IPS-15b (cell line): ENCODE results near the gene MAP3K7.

Source experiments
- H3K27me3 ChIP-seq: one replicate; pipeline ENCODE4 v1.6.1; 2013; ENCODE audit warnings: low read length; ENCODE audit not compliant: control insufficient read depth, insufficient read depth
- H3K36me3 ChIP-seq: one replicate; pipeline ENCODE4 v1.6.1; 2013; ENCODE audit warnings: low read length; ENCODE audit not compliant: control insufficient read depth, insufficient read depth
- H3K4me1 ChIP-seq: one replicate; pipeline ENCODE4 v1.6.1; 2013; ENCODE audit warnings: mild to moderate bottlenecking, low read length; ENCODE audit not compliant: control insufficient read depth, insufficient read depth
- H3K4me3 ChIP-seq: one replicate; pipeline ENCODE4 v1.5.1; 2013; ENCODE audit warnings: low read depth, low read length
- H3K9ac ChIP-seq: one replicate; pipeline ENCODE4 v1.6.1; 2013; ENCODE audit warnings: low read depth, mild to moderate bottlenecking, low read length
- H3K9me3 ChIP-seq: one replicate; pipeline ENCODE4 v1.6.1; 2013; ENCODE audit warnings: mild to moderate bottlenecking, low read length; ENCODE audit not compliant: control insufficient read depth, insufficient read depth

MAP3K7 gene

GRCh38 chr6:90514496-90514895 is 72.4 kb downstream of the MAP3K7 start:
- Histone ChIP-seq H3K9ac (no peak overlapping the region), H3K36me3 (peaks cover 4% of the 10 kb centered on the region), H3K4me3 (no peak overlapping the region), H3K27me3 (no peaks in the 10 kb centered on the region), H3K9me3 (no peaks in the 10 kb centered on the region), H3K4me1 (no peaks in the 10 kb centered on the region)

DNA sequence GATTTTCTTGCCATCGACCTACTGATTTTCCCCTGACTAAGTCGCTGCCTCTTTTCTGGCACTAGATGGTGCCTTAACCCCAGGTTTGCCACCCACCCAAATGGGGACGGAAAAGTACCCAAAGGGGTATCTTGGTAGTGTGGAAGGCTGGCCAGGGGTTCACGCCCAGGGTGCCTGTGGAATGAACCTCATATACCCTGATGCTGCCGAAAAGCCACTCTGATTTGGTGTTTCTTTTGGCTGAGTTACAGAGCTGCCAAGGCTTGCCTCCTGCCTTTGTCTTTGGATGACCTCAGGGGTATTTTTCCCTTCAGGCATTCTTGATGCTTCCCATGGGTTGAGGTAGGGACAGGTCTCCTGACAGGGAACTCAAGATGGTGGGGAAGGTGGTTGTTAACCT is 78.1 kb downstream of the MAP3K7 start:
- Histone ChIP-seq H3K9ac (no peak overlapping the region), H3K36me3 (no peaks in the 10 kb centered on the region), H3K9me3 (no peaks in the 10 kb centered on the region), H3K27me3 (no peaks in the 10 kb centered on the region), H3K4me3 (no peak overlapping the region), H3K4me1 (no peaks in the 10 kb centered on the region)

DNA sequence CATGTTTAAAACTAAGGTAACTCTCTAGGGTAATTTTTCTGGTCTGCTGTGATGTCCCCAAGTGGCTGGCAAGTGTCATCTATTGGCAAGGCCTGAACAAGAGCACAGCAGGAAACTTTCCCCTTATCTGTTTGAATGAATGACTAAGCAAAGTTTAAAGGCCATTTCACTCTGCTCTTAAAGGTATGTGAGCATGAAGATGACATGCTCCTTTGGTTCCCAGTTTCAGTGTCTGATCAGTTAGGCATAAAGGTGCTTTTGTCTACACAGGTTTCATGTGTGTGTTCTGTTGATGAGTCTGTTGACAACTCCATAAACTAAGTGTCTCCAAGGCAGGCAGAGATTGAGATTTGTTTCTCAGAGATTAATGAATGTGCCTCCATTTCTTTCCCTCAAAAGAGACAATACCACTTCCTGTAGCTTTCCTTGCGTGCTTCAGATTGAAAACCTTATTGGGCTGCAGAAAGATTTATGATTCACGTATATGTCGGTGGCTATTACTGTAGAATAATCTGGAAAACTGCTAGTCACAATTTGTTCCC is 83.9 kb downstream of the MAP3K7 start:
- no peaks in the 10 kb centered on the region for H3K36me3 ChIP-seq
- no peak overlapping the region for H3K9ac ChIP-seq

DNA sequence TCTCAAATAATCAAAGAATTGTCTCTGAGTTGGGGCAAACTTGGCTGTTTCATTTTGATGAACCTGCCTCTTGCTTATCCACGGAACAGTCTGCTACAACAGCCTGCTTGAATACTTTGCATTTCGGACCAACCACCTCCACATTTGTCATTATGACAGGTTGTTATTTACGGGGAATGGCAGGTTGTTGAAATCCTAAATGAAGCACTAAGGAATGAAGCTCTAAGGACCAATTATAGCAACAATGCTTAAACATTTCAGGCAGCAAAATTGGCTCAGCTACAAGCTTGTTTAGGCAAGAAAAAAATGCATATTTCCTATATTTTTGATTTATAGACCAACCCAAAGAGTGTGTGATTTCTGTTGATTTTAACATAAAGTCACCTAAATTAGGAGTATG is 84.5 kb downstream of the MAP3K7 start:
- H3K4me3 ChIP-seq = no peak overlapping the region
- no peaks in the 10 kb centered on the region for H3K27me3 ChIP-seq
- H3K36me3 ChIP-seq = no peaks in the 10 kb centered on the region
- H3K9me3 ChIP-seq = no peaks in the 10 kb centered on the region
- H3K4me1 ChIP-seq = peaks cover 20% of the 10 kb centered on the region
- no peak overlapping the region for H3K9ac ChIP-seq

More for the DNA sequence above, 83.9 kb downstream of the MAP3K7 start:
- Histone ChIP-seq H3K27me3 (no peaks in the 10 kb centered on the region), H3K4me1 (peaks cover 20% of the 10 kb centered on the region), H3K4me3 (no peak overlapping the region), H3K9me3 (no peaks in the 10 kb centered on the region)

DNA sequence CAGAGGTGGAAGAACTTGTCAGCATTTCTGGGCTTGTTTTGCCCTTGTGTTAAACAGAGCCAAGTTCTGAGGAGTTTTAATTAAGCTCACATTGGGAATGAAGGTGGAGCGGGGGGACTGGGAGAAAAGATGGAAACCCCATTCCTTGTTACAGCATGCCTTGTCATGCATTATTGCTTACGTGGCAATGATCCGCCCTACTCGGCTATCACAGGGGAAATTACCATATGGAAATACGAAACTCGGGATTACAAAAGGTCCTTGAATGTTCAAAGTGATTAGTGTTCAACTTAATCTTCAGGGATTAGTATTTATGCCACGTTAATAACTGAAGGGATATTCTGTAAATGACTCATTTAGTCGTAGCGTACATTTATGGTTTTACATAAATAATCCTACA is 86.4 kb downstream of the MAP3K7 start:
- Histone ChIP-seq H3K4me1 (peaks cover 34% of the 10 kb centered on the region), H3K9ac (no peak overlapping the region), H3K4me3 (no peak overlapping the region), H3K9me3 (no peaks in the 10 kb centered on the region), H3K27me3 (no peaks in the 10 kb centered on the region), H3K36me3 (no peaks in the 10 kb centered on the region)

GRCh38 chr6:90497411-90497810 is 89.5 kb downstream of the MAP3K7 start:
- Histone ChIP-seq H3K4me3 (no peak overlapping the region), H3K4me1 (peaks cover 43% of the 10 kb centered on the region), H3K36me3 (no peaks in the 10 kb centered on the region), H3K9ac (no peak overlapping the region), H3K27me3 (no peaks in the 10 kb centered on the region), H3K9me3 (no peaks in the 10 kb centered on the region)

DNA sequence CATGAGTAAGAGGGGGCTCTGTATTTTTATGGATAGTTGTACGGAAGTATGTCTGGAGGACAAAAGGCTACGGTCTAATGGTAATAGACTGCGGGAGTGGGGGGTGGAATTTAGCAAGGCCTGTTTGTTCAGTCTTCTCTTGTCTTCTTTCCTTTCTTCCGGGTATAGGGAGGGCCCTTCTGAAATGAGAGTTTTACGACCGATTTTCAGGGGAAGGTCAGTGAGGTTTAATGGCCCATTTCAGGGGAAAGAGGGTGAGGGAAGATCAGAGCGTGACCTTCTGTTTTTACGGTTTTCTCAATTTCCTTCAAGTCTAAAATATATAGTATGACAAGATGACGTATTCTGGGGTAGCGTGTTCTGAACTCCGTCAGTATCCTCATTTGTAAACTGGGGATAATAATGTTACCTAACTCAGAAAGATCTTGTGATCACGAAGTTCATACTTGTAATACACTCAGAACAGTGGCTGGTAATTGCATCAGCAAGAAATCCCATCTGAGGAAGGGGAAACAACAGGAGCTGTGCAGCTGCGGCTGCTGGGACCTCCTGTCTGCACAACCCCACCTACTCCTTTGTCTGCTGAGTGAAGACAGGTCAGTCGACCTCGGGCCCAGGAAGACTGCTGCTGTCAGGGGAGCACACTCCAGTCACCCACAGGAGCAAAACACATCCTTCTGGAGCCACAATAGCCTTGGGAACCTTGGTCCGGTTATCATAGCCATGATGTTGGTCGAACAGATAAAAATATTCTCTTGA is 90.4 kb downstream of the MAP3K7 start:
- H3K9ac ChIP-seq = peak overlapping the region; percentile 3
- no peak overlapping the region for H3K4me3 ChIP-seq
- H3K36me3 ChIP-seq = no peaks in the 10 kb centered on the region
- H3K27me3 ChIP-seq = no peaks in the 10 kb centered on the region
- no peaks in the 10 kb centered on the region for H3K9me3 ChIP-seq
- H3K4me1 ChIP-seq = peaks cover 40% of the 10 kb centered on the region

DNA sequence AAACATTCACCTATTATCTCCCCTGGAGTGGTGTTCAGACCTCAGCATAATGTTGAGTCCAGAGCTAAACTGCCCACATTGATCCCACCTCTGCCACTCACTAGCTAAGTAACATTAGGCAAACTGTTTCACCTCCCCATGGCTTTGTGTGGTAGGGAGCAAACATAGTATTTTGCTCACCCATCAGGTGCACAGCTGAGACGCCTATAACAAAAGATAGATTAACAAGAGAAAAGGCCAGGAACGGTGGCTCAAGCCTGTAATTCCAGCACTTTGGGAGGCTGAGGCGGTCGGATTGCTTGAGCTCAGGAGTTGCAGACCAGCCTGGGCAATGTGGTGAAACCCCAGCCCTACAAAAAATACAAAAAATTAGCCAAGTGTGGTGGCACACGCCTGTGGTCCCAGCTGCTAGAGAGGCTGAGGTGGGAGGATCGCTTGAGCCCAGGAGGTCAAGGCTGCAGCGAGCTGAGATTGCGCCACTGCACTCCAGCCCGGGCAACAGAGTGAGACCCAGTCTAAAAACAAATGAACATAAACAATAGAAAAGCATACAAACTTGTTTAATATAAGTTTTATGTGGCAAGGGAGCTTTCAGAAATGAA is 91.6 kb downstream of the MAP3K7 start:
- Histone ChIP-seq H3K4me3 (no peak overlapping the region), H3K9ac (no peak overlapping the region), H3K9me3 (no peaks in the 10 kb centered on the region), H3K4me1 (peaks cover 40% of the 10 kb centered on the region), H3K27me3 (no peaks in the 10 kb centered on the region), H3K36me3 (no peaks in the 10 kb centered on the region)

GRCh38 chr6:90494067-90494780 is 92.6 kb downstream of the MAP3K7 start:
- Histone ChIP-seq H3K4me1 (peaks cover 41% of the 10 kb centered on the region), H3K9ac (peak overlapping the region; percentile 48), H3K27me3 (no peaks in the 10 kb centered on the region), H3K4me3 (peak overlapping the region; percentile 13), H3K36me3 (no peaks in the 10 kb centered on the region), H3K9me3 (no peaks in the 10 kb centered on the region)

DNA sequence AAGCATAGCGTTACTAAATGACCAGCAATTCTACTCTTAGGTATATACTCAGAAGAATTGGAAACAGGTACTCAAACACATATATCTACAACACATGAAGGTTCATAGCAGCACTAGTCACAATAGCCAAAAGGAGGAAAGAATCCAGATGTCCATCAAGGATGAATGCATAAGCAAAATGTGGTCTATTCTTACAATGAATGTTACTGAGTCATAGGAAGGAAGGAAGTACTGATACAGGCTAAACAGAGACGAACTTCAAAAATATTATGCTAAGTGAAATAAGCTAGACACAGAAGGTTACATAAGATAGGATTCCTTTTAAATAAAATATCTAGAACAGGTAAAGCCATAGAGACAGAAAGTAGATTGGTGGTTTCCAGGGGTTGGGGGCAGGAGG is 93.5 kb downstream of the MAP3K7 start:
- Histone ChIP-seq H3K27me3 (no peaks in the 10 kb centered on the region), H3K4me1 (peaks cover 41% of the 10 kb centered on the region), H3K36me3 (no peaks in the 10 kb centered on the region), H3K4me3 (no peak overlapping the region), H3K9me3 (no peaks in the 10 kb centered on the region), H3K9ac (no peak overlapping the region)

DNA sequence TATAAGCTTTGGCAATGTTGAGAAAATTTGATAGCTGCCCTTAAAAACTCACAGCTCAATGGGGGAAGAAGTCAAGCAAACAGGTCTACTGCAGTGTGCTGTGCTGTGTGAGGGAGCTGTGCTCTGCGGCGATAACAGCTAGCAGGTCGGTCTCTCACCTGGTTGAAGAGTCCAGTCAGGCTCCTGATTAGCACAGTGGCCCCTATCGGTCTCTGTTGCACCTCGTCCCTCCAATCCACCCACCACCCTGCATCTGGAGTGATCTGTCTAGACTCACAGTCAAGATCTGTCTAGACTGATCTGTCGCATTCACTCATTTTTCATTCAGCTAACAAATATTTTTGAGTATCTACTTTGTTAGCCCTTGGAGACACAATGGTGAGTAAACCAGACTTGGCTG is 94.1 kb downstream of the MAP3K7 start:
- Histone ChIP-seq H3K9ac (no peak overlapping the region), H3K4me3 (no peak overlapping the region), H3K4me1 (peaks cover 41% of the 10 kb centered on the region), H3K27me3 (no peaks in the 10 kb centered on the region), H3K36me3 (no peaks in the 10 kb centered on the region), H3K9me3 (no peaks in the 10 kb centered on the region)
